SKM-1 treated with dmso at 0.1 percent for 144 hours (cell line): ENCODE measurements around the gene SLC40A1.

Experiments used
- DNase-seq: peaks from one replicate; lab custom pipeline; 2025; ENCODE audit not compliant: unreplicated experiment; lab: John Stamatoyannopoulos, UW

SLC40A1 gene

GRCh38 chr2:189516546-189516945 lies 64.0 kb downstream of the SLC40A1 start:
- peak; percentile 72 for DNase-seq

- no peak for DNase-seq
Measured at GRCh38 chr2:189515264-189515663, 65.3 kb downstream of the SLC40A1 start.

GRCh38 chr2:189514104-189514503 lies 66.5 kb downstream of the SLC40A1 start:
- DNase-seq, result peak; percentile 43

- DNase-seq, result no peak
Measured at GRCh38 chr2:189512879-189513278, 67.7 kb downstream of the SLC40A1 start.

- no peak for DNase-seq
Measured at GRCh38 chr2:189511960-189512319, 68.6 kb downstream of the SLC40A1 start.

GRCh38 chr2:189511210-189511959 lies 69.2 kb downstream of the SLC40A1 start:
- DNase-seq, result no peak
